Measurements from ENCODE around the gene MYLK.

The MYLK gene

DNA sequence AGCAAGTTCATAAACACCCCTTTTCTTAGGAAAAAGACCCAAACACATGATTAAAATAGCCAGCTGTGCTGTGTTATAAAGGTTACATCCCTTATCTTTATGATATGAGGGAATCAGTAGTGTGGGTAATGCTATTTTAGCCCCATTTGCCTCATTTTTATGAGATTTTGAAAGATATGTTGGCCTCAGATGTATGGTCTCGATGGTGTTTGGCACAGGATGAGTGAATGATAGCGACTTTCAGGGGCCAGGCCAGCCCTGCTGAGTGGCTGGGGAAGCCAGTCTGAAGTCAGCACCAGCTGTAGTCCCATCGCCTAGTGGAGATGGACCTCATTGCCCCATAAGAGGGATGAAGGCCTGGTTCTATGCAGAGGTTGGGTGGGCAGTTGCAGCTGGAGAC, 194.3 kb downstream of the MYLK start:
- DNase-seq: no peak

DNA sequence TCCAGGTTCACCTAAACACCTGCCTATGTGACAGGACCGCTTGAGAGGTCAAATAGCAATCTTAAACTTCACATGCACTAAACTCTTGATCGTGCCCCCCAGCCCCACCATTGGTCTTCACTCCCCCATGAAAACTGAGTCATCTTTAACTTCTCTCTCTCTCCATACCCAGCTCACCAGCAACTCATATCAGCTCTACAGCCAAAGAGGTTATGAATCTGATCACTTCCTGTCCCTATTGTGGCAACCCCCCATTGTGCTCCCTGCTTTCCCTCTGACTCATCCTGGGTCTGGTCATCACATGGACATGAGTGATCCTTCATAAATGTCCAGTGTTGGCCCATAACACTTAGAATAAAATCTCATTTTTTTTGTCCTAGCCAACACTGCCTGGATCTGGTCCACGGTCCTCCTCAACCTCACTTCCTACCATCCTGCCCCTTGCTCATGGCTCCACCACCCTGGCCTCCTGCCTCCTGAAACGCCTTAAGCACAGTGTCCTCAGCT, 195.8 kb downstream of the MYLK start:
- DNase-seq: no peak

DNA sequence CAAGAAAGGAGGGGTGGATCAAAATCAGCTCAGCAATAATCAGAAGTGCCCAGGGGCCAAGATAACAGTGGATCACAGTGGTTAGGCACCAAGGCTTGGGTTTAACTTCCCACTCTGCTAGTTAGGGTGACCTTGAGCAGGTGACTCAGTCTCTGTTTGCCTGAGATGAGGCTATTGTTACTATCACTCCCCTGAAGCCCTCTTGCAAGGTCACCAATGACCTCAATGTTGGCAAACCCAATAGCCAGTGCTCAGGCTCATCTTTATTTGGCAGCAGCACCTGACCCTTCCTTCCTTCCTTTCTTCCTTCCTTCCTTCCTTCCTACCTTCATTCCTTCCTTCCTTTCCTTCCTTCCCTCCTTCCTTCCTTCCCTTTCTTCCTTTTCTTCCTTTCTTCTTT, 196.8 kb downstream of the MYLK start:
- DNase-seq: no peak

DNA sequence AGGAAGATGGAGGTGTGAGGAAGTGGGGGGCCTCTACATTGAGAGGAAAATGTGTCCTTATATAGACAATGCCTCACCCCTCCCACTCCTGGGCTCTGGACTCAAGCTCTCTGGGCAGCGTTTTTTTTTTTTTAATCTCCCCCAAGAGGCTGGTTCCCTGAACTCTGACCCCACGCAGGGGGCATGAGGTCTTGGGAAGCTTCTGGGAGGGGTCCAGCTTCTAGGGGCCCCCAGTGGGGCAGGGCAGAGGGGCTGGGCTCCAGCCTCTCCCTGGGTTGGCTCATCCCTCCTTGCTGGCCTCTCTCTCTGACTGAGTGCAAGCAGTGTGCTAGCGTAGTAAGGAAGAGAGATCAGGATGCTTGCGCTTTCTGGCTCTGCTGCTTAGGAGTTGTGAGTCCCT, 197.9 kb downstream of the MYLK start:
- DNase-seq: no peak

DNA sequence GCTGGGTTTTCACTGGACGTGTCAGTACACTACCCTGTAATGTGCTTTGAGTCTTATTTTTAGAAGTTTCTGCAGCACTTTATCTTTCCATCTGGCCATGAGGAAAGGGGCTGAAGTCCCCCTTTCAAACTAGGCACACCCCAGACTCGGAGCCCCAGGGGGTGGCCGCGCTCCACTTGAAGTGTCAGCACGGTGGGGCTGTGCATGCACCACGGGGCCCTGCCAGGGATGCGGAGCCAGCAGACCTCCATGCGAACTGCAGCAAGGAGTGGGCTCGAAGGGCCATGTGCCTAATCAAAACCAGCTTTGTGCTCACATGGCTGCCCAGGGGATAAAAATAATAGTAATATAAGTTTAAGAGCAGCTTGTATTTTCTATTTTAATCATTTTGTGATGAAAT, 198.4 kb downstream of the MYLK start:
- no peak for DNase-seq

DNA sequence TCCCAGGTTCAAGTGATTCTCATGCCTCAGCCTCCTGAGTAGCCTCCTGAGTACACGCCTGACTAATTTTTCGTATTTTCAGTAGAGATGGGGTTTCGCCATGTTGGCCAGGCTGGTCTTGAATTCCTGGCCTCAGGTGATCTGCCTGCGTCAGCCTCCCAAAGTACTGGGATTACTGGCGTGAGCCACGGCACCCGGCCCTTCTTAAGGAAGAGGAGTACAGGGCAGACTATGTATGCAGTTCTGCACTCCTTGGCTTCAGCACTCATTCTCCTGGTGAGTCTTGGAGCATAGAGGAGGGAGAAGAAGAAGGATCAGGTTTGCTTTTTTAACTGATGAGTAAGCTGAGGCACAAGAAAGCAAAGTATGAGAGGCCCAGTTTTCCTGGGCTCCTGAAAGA, 199.5 kb downstream of the MYLK start:
- no peak for DNase-seq

DNA sequence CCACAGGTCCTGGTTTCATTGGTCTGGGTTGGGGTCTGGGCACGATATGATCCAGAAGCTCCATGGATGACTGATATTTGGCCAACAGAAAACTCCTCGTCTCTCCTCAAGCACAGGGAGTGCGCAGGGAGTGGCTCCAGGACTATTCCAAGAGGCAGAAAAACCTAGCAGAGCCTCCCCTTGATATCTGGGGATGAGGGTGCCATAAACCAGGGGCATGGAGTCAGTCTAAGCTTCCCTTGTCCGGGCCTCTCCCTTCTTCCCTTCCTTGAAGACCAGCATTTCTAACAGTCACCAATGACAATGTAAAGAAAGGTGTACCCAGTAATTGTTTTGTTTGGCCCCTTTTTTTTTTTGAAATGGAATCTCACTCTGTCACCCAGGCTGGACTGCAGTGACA, 199.9 kb downstream of the MYLK start:
- no peak for DNase-seq

DNA sequence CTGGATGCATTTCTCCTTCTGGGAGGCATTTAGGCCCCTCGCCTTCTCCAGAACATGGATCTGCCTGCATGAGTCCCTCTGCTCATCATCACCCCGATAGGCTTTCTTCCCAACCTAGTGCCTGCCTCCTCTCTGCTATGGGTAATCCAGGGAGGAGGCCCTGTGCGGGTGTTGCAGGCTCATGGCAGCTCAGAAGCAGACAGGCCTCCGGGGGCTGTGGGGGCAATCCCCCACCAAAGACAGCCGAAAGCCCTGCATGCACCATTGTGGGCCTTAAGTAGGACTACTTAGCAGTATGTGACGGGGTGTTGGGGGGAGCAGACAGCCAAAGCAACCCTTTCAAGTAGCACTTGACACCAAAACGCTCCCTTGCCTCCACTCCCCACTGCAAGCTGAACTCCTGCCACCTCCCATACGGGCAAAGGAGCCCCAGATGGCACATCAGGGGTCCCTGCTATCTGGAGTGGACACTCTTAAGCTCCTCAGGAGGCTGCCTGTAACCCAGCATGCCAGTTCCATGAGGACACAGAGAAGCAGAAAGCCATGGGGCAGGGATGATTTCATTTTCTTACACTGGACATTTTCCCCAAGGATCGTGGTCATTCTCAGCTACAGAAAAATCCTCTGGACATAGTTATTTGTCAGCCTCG, 200.5 kb downstream of the MYLK start:
- DNase-seq: no peak

DNA sequence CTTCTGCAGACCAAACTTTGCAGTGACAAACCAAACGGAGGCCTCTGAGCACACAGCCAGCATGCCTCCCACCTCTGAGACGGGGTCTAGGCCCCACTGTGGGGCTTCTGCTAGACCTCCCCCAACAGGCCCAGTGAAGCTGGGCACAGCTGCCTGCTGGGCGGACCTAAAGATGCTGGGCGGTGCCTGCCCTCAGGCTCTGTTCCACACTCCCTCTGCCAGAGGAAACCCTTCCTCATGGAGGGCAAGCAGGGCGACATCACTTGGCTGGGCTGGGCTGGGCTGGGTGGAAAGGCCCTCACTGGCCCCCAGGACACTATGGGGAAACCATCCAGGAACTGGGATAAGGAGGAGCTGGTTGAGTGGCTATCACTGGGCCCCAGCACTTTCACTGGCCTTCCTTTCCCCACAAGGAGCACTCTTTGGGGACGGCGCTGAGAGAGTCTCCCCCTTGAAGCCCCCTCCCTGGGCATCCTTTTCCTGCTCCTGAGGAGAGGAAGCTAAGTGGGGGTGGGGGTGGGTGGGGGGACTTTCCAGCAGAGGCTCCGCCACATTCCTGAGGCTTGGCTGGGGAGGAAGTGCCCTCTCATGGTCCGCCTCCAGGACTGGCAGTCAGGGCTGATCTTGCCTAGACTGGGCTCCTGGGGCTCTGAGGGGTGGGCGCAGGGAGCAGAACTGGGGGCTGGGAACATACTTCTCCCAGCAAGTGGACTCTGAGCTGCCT, 201.2 kb downstream of the MYLK start:
- DNase-seq: no peak

DNA sequence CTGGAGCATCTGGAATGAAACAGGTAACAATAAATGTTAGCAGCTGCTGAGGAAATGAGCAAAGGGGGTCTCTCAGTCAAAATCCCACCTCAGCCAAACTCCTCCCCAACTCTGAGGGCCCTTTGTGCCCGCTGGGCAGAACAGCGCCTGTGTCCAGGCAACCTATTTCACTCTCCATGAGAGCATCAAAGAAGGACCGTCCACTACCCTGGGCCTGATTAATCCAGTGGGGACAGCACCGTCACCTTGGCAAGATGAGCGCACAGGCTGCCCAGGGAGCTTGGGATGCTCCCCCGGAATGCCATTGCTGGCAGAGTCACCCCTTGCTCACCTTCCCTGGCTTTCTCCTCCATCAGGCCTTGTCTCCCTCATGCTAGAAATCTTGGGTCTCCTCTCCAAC, 201.8 kb downstream of the MYLK start:
- no peak for DNase-seq

DNA sequence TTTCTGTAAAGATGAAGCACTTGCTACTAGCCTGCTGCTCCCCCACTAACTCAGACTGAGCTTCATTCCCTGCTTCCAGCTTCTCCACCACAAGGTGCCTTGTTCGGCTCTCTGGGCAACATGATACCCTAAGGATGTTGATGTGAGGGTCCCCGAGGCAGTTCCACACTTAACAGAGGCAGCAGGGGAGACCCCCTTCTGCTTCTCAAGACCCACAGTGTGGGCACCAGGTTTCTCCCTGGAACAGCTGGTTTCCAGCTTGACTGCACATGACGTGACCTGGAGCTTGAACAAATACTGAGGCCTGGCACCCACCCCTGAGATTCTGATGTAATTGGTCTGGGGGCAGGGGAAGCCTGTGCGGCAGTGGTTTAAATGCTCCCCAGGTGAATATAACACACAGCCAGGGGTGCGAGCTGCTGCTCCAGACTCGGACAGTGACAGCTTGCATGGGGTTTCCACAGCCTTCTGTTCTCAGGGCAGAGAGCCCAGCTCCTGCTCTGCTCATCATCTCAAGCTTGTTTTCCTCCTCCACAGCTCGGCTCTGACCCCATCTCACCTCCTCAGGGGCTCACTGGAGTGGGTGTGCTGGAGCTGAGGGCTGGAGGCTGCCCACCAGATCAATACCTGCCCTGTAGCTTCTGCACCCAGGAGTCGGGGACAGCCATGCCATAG, 204.3 kb downstream of the MYLK start:
- DNase-seq: no peak

DNA sequence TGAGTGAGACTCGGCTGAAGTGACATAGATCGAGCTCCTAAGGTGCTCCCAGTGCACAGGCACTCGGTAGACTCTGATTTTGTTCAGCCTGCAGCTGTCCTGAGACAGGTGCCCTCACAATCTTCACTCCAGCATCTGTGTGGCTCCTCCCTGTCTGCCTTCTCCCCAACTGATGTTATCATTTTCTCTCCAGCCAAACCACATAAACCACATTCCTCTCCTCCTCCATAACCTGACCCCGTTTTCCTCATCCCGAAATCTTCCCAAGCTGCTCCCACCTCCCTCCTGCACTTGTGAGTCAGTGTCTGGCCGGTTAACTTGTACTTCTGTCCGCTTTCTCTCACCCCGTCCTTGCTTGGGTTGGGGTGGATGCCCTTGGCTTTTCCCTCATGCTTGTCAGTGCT, 206.0 kb downstream of the MYLK start:
- no peak for DNase-seq

DNA sequence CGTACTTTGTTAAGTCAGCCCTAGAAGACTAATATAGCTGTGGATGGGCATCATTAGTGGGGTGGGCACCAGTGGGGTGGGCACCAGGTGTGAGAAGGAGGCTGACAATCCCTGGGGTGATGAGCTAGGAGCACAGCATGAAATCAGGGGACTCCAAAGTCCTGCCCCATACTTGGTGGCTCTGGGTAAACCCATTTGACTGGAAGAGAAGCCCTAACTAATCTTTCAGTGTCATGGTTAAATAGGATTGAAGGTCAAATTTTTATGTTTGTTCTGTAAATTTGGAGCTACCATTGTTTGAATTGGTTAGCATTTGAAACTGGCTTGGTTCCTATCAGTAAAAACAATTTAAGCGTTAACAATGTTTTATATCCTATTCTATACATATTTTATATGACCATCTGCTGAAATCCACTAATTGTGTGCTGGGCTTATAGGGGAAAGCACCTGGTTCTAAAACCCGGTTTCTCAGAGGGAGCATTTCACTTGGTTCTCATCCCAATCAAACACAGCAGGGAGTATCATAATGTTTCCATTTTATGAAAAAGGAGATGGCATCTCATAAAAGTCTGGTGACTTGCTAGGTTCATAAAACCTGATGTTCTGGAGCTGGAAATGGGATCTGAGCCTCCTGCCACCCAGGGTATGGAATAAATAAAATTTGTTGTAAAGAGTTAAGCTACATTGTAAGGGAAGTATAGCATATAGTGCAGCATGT, 211.5 kb downstream of the MYLK start:
- no peak for DNase-seq

DNA sequence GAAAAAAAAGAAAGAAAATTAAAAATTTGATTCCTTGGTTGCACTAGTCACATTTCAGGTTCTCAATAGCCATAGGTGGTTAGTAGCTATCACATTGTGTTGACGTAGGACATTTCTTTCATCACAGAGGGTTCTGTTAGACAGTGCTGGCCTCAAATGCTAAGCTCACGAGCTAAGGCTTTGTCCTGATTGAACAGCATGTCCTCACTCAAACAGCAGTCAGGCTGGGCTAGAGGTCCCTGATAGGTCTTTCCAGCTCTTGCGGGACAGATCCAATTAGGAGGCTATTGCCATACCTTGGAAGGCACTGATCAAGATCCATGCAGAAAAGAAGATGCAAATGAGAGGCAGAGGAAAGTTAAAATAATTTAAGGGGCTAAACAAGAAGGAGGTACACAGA, 213.4 kb downstream of the MYLK start:
- DNase-seq: no peak

DNA sequence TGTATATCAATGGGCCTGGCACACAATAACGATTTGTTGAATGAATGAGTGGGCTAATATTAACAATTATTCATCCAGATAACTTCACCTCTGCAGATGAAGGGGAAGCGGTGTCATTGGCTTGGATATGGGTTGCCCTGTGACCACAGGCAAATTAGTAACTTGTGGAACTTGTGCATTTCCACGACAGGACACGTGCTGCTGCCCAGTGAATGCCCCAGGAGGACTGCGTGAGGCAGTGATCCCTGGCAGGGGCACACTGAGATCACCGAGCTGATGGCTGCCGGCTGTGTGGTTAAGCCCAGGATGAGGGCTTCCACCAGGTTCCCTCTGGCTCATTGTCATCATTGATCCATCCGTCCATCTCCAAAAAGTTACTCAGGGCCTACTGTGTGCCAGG, 215.2 kb downstream of the MYLK start:
- DNase-seq: no peak

DNA sequence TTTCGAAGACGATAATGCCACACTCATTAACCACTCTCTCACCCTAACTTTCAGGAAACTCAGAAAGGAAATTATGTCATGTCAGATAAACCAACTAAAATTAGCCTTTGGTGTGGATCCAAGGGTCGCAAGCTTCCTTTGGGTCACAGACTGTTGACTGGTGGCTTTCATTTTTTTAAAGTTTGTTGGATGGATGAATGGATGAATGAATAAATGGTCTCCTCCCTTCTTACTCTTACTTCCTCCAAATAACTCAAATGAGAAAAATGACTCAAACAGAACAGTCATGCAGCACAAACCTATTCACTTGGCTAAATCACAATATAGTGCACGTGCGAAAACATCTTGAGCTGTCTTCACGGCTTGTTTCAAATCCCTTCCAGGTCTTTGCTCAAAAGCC, 216.3 kb downstream of the MYLK start:
- DNase-seq: no peak

DNA sequence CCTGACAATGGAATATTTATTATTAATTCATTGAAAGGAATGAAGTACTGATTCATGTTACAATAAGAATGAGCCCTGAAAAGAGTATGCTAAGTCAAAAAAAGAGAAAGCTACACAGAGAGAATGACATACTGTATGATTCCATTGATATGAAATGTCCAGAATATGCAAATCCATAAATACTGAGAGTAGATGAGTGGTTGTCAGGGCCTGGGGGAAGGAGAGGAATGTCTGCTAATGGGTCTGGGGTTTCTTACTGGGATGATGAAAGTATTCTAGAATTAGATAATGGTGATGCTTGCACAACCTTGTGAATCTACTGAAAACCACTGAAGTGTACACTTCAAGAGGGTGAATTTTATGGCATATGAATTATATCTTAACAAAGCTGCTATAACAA, 219.4 kb downstream of the MYLK start:
- DNase-seq: no peak

DNA sequence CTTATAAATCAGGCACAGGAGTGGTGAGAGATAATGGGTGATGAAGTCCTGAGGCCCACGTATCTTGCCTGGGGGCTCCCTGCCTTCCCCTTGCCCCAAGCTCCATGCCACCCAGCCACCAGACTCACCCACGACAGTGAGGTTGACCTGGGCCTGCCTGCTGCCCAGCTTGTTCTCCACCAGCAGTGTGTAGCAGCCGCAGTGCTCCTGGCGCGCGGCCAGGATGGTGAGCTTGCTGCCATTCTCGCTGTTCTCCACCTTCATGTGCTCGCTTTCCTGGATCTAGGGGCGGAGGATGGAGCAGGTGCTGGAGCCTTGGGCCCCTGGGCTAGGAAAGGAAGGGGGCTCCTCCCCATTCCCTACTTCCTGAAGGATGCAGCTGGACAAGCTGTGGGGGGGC, 220.2 kb downstream of the MYLK start:
- DNase-seq: no peak

DNA sequence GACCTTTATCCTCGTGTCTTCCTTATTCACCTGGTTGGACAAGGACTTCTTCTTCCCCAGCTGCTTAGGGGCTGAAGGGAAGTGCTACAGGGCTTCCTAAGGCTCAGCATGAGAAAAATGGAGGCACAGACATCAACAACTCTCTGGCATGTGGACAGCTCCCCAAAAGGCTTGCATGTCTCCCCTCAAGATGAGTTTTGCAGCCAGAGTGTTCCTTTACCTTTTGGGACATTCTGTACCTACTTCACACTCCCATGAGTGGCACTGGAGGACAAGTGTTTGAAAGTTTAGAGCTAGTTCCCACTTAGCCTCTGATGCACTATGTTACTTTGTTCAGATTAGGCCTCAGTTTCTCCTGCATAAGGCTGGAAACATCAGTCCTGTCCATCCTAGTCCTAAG, 222.2 kb downstream of the MYLK start:
- no peak for DNase-seq

DNA sequence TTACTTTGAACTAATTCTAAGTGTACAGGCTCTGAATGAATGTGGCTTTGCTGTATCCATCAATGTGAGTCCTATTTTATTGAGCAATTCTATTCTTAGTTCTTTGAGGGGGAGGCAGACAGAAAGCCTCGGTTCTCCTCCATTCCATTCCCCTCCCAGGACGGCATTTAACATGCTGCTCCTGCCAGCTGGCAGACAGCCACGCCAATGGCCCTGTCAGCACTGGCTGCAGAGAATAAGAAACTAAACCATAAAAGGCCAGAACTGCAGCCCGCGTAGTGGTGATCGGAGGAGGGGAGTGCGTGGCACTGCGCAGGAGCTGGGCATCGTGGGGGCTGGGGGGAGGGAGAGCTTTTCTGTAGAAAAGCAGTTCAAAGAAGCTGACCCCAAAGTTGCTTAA, 223.2 kb downstream of the MYLK start:
- DNase-seq: no peak

DNA sequence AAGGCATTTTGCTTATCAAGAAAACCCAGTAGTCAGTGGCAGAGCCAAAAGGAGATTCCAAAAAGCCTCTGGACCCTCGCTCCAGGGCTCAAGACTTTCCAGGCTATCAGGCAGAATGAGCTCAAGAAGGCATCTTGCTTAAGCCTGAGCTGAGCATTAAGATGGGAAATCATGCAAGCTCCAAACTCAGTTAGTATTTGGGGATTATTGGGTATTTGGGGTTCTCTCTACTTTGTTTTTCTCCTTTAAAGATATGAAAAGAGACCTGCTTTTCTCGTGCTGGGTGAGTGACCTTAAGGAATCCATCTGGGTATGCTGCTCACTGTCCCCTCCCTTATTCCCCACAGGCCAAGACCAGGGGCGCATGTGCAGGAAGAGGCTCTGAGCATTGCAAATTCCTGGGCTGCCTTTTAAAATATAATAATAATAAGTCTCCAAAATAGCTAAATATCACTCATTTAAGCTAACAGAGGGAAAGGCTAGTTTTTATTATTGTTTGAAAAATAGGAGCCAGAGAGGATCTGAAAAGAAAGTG, 223.9 kb downstream of the MYLK start:
- no peak for DNase-seq

DNA sequence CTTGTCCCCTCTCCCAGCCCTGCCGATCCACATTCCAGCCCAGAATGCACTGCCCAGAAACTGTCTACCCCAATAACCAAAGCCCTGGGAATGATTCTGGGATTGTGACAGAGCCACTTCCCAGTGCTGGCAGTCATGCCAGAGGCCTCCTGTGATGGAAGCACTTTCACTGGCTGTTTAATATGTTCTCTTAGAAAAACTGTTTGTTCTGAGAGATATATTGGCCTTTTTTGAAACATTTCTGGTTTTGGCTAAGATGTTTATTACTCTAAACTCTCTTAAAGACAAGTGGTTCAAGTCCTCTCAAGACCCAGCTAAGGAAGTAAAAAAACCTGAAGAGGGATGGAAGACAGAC, 225.3 kb downstream of the MYLK start:
- no peak for DNase-seq

DNA sequence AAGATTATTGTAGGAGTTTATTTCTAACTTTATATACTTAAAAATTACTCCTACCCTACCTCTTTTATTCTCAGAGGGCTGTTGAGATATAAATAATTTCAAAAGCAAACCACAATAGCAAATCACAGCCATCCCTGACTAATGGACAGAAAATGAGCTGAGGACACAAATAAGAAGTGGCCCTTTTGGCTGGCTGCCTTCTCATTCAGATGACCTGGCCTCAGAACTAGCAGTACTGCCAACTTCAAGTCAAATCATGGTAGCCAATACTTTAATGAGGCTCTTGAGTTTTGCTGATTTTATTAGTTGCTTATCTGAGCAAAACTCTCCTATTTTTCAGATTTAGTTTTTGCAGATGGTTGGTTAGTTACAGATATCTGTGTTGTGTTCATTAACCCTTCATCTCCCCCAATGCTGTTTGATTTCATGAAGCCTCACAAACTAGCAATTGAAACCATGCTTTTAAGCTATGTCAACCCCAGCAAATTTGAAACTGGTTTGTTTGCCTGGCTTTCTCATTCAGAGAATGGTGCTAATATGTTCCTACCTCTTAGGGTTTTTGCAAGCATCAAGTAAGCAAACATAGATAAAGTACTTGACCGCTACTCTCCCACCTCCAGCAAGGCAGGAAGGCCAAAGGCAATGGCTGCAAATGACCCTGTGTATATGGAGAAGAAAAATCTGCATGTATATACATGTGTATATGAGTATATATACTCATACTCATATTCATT, 225.8 kb downstream of the MYLK start:
- no peak for DNase-seq

Measured in activated CD4-positive, CD25-positive, alpha-beta regulatory T cell treated with anti-CD3 and anti-CD28 coated beads, Interleukin-2, amount 50 U/mL, for 72 hours (primary cell).